CD4-positive, alpha-beta T cell (primary cell): ENCODE data around the gene FBXO45. TPM values are rescaled to one million over a fixed set of nuclear protein-coding genes. Genes with fewer than 3 reads are reported as not detected.

Experiments used
- ATAC-seq: fragments of 200-7000 bp; cut with Tn5 transposase; one replicate; pipeline ENCODE4 v1.10.0; 2022; ENCODE audit warnings: mild to moderate bottlenecking; ENCODE audit not compliant: poor library complexity
- CTCF ChIA-PET: fragments of 350-600 bp; sonication (Branson Sonifier 250); formaldehyde crosslinking; loops from one replicate; lab custom pipeline; 2021; ENCODE audit warnings: antibody characterized with exemption, inconsistent platforms; lab: Charles Lee
- POLR2A ChIA-PET: fragments of 350-600 bp; sonication (Branson Sonifier 250); formaldehyde crosslinking; loops from one replicate; lab custom pipeline; 2021; ENCODE audit warnings: antibody characterized with exemption, inconsistent platforms; lab: Charles Lee
- DNase-seq, 14 experiments: peaks; one replicate each; pipeline ENCODE4 v3.0.0-alpha.2; 2013 to 2020; ENCODE audit warnings: mixed read lengths in 2 of 14
- H3K27ac ChIP-seq, 2 donors: one replicate each; pipeline versions ENCODE4 v1.5.1 to v1.7.0; 2013; ENCODE audit warnings: low read length in 2 of 2, low read depth in 1 of 2, mild to moderate bottlenecking in 1 of 2
- H3K27me3 ChIP-seq, 2 experiments: 1 replicate in 1 of 2; 2 replicates in 1 of 2; pipeline versions ENCODE4 v1.6.1 to v1.7.0; 2013; ENCODE audit warnings: low read length in 2 of 2, control low read depth in 1 of 2, mild to moderate bottlenecking in 1 of 2, moderate library complexity in 1 of 2; ENCODE audit not compliant: insufficient read depth in 2 of 2, control insufficient read depth in 1 of 2
- H3K36me3 ChIP-seq: one replicate; pipeline ENCODE4 v1.6.1; 2013; ENCODE audit warnings: low read length, control low read depth; ENCODE audit not compliant: insufficient read depth
- H3K4me1 ChIP-seq: one replicate; pipeline ENCODE4 v1.6.1; 2013; ENCODE audit warnings: low read length, control low read depth; ENCODE audit not compliant: insufficient read depth
- H3K4me3 ChIP-seq: one replicate; pipeline ENCODE4 v1.5.1; 2013; ENCODE audit warnings: mild to moderate bottlenecking, low read length, moderate library complexity
- H3K9me3 ChIP-seq, 2 experiments: 1 replicate in 1 of 2; 2 replicates in 1 of 2; pipeline versions ENCODE4 v1.6.1 to v1.7.0; 2013; ENCODE audit warnings: low read length in 2 of 2, mild to moderate bottlenecking in 2 of 2, control low read depth in 1 of 2, moderate library complexity in 1 of 2; ENCODE audit not compliant: control insufficient read depth in 1 of 2, insufficient read depth in 1 of 2
- H3K27ac Mint-ChIP-seq: one replicate; pipeline ENCODE4 v1.8.0; 2020; ENCODE audit warnings: mixed read lengths
- H3K27me3 Mint-ChIP-seq: one replicate; pipeline ENCODE4 v1.8.0; 2021; ENCODE audit warnings: mixed read lengths
- H3K36me3 Mint-ChIP-seq: one replicate; pipeline ENCODE4 v1.8.0; 2021; ENCODE audit warnings: low read depth, mixed read lengths
- H3K4me1 Mint-ChIP-seq: one replicate; pipeline ENCODE4 v1.8.0; 2021; ENCODE audit warnings: low read depth, mixed read lengths
- H3K4me3 Mint-ChIP-seq: one replicate; pipeline ENCODE4 v1.8.0; 2020; ENCODE audit warnings: mild to moderate bottlenecking, mixed read lengths
- H3K9me3 Mint-ChIP-seq: one replicate; pipeline ENCODE4 v1.8.0; 2020; ENCODE audit warnings: mixed read lengths
- intact Hi-C, 2 experiments: fragments of 100-400 bp; cut with DNase I in 1 of 2; cut with micrococcal nuclease in 1 of 2; formaldehyde crosslinking; loops; one replicate each; pipeline versions ENCODE4 v1.15.1 to v1.9.0; 2023 to 2025; cut with DNase I, micrococcal nuclease
- total RNA-seq, 174 experiments: library from RNA in 2 of 174; stranded (reverse) in 2 of 174; gene quantifications; one replicate each; pipeline ENCODE4 v1.2.3 and lab custom pipeline; 2021 to 2026
- TF ChIP-seq, protein P1 (sequence below): fragments of 200-600 bp; IDR thresholded peaks from one replicate; pipeline ENCODE4 v1.8.0; 2022; ENCODE audit warnings: antibody characterized with exemption, mild to moderate bottlenecking

FBXO45 gene
- total RNA-seq, 2 experiments from 2014 or later = 5.4 to 6.0 TPM

DNA sequence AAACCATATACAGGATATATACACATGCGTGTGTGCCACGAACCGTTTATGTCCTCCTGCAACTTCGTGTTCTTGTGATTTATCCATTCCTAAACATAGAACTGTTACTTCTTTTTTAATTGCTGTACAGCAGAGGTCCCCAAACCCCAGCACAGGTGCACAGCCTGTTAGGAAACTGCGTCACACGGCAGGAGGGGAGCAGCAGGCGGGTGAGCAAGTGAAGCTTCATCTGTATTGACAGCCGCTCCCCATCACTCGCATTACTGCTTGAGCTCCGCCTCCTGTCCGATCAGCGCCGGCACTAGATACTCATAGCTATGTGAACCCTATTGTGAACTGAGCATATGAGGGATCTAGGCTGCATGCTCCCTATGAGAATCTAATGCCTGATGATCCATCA, 36.1 kb downstream of the FBXO45 start:
- DNase-seq = peak; percentile 52 to 86 (median 71)
- Histone ChIP-seq H3K27me3 (no peaks in the 10 kb centered on the region), H3K4me3 (no peak overlapping the region), H3K36me3 (no peaks in the 10 kb centered on the region), H3K27ac (no peak overlapping the region), H3K9me3 (no peaks in the 10 kb centered on the region), H3K4me1 (peaks cover 16% of the 10 kb centered on the region)
- Mint-ChIP-seq H3K27me3 (no peaks in the 10 kb centered on the region), H3K9me3 (no peaks in the 10 kb centered on the region), H3K27ac (peak overlapping the region; percentile 66), H3K4me1 (peaks cover 23% of the 10 kb centered on the region), H3K36me3 (no peaks in the 10 kb centered on the region), H3K4me3 (peak overlapping the region; percentile 27)
- intact Hi-C loops = loop anchor here (10.0 kb wide), 2 partner anchors 340 to 350 kb away; partner anchors contain the start of gene NCBP2 (in 1 of the 2)
- POLR2A ChIA-PET = interaction anchor here (0.6 to 1.9 kb wide), 8 partner anchors 24 to 338 kb away, joined by 3 to 11 read pairs (median 5); partner anchors contain the start of genes CEP19, NCBP2, NRROS and PAK2
- CTCF ChIA-PET = interaction anchor here (0.6 to 2.3 kb wide), 11 partner anchors 9 to 140 kb away, joined by 3 to 16 read pairs (median 4); partner anchors contain the start of genes NRROS and PAK2
- peak; percentile 94 for ATAC-seq
- TF ChIP-seq, protein P1, sequence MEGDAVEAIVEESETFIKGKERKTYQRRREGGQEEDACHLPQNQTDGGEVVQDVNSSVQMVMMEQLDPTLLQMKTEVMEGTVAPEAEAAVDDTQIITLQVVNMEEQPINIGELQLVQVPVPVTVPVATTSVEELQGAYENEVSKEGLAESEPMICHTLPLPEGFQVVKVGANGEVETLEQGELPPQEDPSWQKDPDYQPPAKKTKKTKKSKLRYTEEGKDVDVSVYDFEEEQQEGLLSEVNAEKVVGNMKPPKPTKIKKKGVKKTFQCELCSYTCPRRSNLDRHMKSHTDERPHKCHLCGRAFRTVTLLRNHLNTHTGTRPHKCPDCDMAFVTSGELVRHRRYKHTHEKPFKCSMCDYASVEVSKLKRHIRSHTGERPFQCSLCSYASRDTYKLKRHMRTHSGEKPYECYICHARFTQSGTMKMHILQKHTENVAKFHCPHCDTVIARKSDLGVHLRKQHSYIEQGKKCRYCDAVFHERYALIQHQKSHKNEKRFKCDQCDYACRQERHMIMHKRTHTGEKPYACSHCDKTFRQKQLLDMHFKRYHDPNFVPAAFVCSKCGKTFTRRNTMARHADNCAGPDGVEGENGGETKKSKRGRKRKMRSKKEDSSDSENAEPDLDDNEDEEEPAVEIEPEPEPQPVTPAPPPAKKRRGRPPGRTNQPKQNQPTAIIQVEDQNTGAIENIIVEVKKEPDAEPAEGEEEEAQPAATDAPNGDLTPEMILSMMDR = no peak

DNA sequence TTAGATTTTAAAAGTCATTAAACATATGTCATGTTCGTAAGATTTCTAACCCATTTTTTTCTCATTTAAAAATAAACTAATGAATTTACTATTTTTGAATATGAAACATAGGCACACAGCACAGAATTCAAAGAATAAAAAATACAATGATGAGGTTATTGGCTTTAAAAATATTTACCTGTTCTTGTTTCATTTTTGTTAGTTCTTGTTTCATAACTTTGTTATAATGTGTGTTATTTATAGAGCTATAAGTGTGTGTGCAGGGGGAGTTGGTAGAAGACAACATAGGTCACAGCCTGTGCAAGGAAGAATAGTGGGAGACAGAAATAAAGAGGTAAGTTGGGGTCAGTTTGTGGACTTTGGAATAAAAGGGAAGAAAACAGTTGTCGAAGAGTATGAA, 40.2 kb downstream of the FBXO45 start:
- ChIA-PET CTCF (interaction anchor here (1.3 to 3.0 kb wide), 11 partner anchors 15 to 334 kb away, joined by 3 to 67 read pairs (median 10); partner anchors contain the start of genes NCBP2 and NRROS), POLR2A (interaction anchor here (1.1 to 6.8 kb wide), 9 partner anchors 10 to 333 kb away, joined by 4 to 80 read pairs (median 6); partner anchors contain the start of genes CEP19, NCBP2, NRROS and PAK2)
- H3K27me3 ChIP-seq = no peaks in the 10 kb centered on the region
- TF ChIP-seq, protein P1 = no peak
- no peak overlapping the region for H3K4me3 ChIP-seq
- intact Hi-C loops = loop anchor here (1.0 to 10.0 kb wide), 6 partner anchors 24 to 362 kb away; partner anchors contain the start of gene NCBP2 (in 1 of the 2)
- DNase-seq (no peak), ATAC-seq (no peak)
- H3K36me3 ChIP-seq = no peaks in the 10 kb centered on the region
- Mint-ChIP-seq H3K9me3 (no peaks in the 10 kb centered on the region), H3K36me3 (no peaks in the 10 kb centered on the region), H3K4me3 (peak overlapping the region; percentile 48), H3K27me3 (no peaks in the 10 kb centered on the region), H3K27ac (no peak overlapping the region), H3K4me1 (peaks cover 49% of the 10 kb centered on the region)
- peaks cover 47% of the 10 kb centered on the region for H3K4me1 ChIP-seq
- H3K9me3 ChIP-seq = no peaks in the 10 kb centered on the region
- no peak overlapping the region for H3K27ac ChIP-seq

DNA sequence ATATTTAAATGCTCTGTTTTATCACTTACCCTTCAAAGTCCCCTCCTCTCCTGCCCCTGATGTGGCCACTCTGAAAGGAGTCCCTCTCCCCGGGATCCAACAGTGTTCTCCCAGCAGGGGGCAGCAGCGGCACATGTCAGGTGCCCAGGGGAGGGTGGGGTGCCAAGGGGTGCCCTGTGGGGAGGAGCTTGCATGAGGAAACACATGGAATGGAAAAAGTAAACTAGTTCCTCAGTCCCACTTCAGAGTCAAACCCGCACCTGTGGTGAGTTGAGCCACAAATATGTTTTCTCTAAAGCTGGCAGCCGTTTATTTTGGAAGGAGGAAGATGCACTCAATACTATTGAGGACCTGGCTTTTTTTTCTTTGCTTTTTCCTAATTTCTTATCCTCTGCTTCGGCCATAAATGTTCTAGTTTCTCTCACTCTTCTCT, 40.9 kb downstream of the FBXO45 start:
- H3K27ac ChIP-seq = peak overlapping the region in 1 of 2 donors; percentile 50
- ATAC-seq = peak; percentile 74
- Mint-ChIP-seq H3K27ac (peak overlapping the region; percentile 74), H3K36me3 (no peaks in the 10 kb centered on the region), H3K9me3 (no peaks in the 10 kb centered on the region), H3K27me3 (no peaks in the 10 kb centered on the region), H3K4me1 (peaks cover 46% of the 10 kb centered on the region), H3K4me3 (peak overlapping the region; percentile 69)
- H3K4me1 ChIP-seq = peaks cover 42% of the 10 kb centered on the region
- POLR2A ChIA-PET = interaction anchor here (0.7 to 6.8 kb wide), 15 partner anchors 11 to 333 kb away, joined by 3 to 80 read pairs (median 5); partner anchors contain the start of genes CEP19, FBXO45, NCBP2 and NRROS
- CTCF ChIA-PET = interaction anchor here (0.6 to 3.0 kb wide), 34 partner anchors 8 to 333 kb away, joined by 3 to 67 read pairs (median 4); partner anchors contain the start of genes NCBP2, NRROS and PAK2
- H3K36me3 ChIP-seq = no peaks in the 10 kb centered on the region
- H3K4me3 ChIP-seq = peak overlapping the region; percentile 3
- TF ChIP-seq, protein P1 = peak; percentile 99
- H3K9me3 ChIP-seq = no peaks in the 10 kb centered on the region
- intact Hi-C loops = loop anchor here (1.0 to 10.0 kb wide), 6 partner anchors 23 to 361 kb away; partner anchors contain the start of gene NCBP2 (in 1 of the 2)
- DNase-seq = peak; percentile 89 to 98 (median 94)
- no peaks in the 10 kb centered on the region for H3K27me3 ChIP-seq
